Esophagus squamous epithelium (tissue), 5 donors: ENCODE measurements around the gene RPRML. TPM values are rescaled to one million over a fixed set of nuclear protein-coding genes. Genes with fewer than 3 reads are reported as not detected.
"Not testable (repeated sequence)": the region's sequence is repeated elsewhere in the genome, so short reads cannot be mapped to it uniquely, and the experiment has no call there.

Experiments used
- DNase-seq: peaks from one replicate; lab custom pipeline; 2025; lab: John Stamatoyannopoulos, UW
- H3K27ac ChIP-seq, 4 donors: fragments of 200-600 bp; sonication (generic); one replicate each; pipeline ENCODE4 v1.5.1; 2016 to 2019; ENCODE audit warnings: mild to moderate bottlenecking in 1 of 4
- H3K27me3 ChIP-seq, 4 donors: fragments of 200-600 bp; sonication (generic); 1 replicate in 3 of 4; 2 replicates in 1 of 4; pipeline versions ENCODE4 v1.5.1 to v1.6.0; 2017 to 2021; ENCODE audit warnings: antibody characterized with exemption in 1 of 4
- H3K36me3 ChIP-seq, 3 donors: fragments of 200-600 bp; sonication (generic); one replicate each; pipeline ENCODE4 v1.5.1; 2016 to 2019
- H3K4me1 ChIP-seq, 3 donors: fragments of 200-600 bp; sonication (generic); one replicate each; pipeline ENCODE4 v1.5.1; 2017 to 2019
- H3K4me3 ChIP-seq, 4 donors: fragments of 200-600 bp; sonication (generic); 1 replicate in 3 of 4; 2 replicates in 1 of 4; pipeline ENCODE4 v1.5.1; 2016 to 2019; ENCODE audit warnings: mild to moderate bottlenecking in 2 of 4, moderate library complexity in 1 of 4
- H3K9me3 ChIP-seq, 3 donors: fragments of 200-600 bp; sonication (generic); one replicate each; pipeline ENCODE4 v1.5.1; 2016 to 2019
- POLR2A ChIP-seq, 4 donors: fragments of 450-650 bp; IDR thresholded peaks; one replicate each; pipeline ENCODE4 v1.6.1; 2017; ENCODE audit warnings: antibody characterized with exemption in 4 of 4, mild to moderate bottlenecking in 4 of 4, moderate library complexity in 3 of 4
- WGBS, 2 donors: methylation state at CpG; one replicate each; pipeline ENCODE4 v1.1.5; 2018; 5-methylcytosine and 5-hydroxymethylcytosine counted together
- intact Hi-C: fragments of 100-400 bp; cut with DNase I; formaldehyde crosslinking; loops from one replicate; pipeline ENCODE4 v1.15.0; 2022
- total RNA-seq, 4 donors: library from RNA; depleted of rRNA; stranded (reverse); fragments of >200 nt; gene quantifications; one replicate each; pipeline ENCODE4 v1.1.0, GENCODE V29; 2016
- TF ChIP-seq, protein P1 (sequence below), 6 experiments: fragments of 450-650 bp in 4 of 6; fragments of 200-600 bp in 2 of 6; sonication (generic) in 2 of 6; IDR thresholded peaks; one replicate each; pipeline ENCODE4 v1.5.1; 2016 to 2019; ENCODE audit warnings: antibody characterized with exemption in 6 of 6, mild to moderate bottlenecking in 4 of 6, moderate library complexity in 4 of 6
- donor health status: DM: yes; HTN: yes; CAD: no.

Gene RPRML
- total RNA-seq: 1 to 10 TPM in 1 of 4 donors, under 1 TPM in 1, not detected in 2; 0.57 to 1.3 TPM

DNA sequence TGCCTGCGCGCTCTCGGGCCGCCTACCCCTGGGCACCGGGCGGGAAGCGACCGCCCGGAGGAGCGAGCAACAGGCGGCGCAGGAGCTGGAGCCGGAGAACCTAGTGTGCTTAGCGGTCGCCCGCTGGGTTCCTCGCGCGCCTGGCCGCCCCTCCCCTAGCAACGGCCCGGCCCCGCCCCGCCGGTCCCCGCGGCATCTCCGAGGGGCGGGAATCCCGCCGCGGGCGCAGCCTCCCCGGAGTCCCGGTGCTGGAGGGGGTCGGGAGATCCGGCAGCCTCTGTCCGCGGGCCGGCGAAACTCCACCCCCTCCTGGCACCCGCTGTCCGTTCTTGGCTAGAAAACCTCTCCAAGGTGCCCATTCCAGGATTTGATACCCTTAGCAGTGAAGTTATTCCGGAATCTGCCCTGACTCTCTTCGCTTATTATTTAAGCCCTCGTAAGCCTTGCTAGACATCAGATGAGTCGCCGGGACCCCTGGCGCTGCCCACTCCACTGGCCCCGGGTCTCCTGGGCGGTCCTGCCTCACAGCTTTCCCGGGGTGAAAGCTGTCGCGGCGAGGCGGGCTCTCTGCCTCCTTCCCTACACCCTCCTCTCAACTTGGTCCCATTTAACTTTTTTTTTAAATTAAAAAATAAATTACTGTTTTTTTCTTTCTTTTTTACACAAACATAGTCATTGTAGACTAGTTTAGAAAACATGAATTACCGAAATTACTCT lies at the start of gene RPRML:
TSS of gene RPRML (minus strand) at position 107 of the 717 bp plus-strand sequence. CDS start 246 bp downstream, outside the sequence.
- TF ChIP-seq, protein P1, sequence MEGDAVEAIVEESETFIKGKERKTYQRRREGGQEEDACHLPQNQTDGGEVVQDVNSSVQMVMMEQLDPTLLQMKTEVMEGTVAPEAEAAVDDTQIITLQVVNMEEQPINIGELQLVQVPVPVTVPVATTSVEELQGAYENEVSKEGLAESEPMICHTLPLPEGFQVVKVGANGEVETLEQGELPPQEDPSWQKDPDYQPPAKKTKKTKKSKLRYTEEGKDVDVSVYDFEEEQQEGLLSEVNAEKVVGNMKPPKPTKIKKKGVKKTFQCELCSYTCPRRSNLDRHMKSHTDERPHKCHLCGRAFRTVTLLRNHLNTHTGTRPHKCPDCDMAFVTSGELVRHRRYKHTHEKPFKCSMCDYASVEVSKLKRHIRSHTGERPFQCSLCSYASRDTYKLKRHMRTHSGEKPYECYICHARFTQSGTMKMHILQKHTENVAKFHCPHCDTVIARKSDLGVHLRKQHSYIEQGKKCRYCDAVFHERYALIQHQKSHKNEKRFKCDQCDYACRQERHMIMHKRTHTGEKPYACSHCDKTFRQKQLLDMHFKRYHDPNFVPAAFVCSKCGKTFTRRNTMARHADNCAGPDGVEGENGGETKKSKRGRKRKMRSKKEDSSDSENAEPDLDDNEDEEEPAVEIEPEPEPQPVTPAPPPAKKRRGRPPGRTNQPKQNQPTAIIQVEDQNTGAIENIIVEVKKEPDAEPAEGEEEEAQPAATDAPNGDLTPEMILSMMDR (IDR thresholded peaks at IDR 0.05): no peak
- no peak for TF ChIP-seq POLR2A (IDR thresholded peaks at IDR 0.05)
- H3K36me3 ChIP-seq: no peaks in the 10 kb centered on the region
- H3K9me3 ChIP-seq: no peaks in the 10 kb centered on the region
- peak within 1 kb of the TSS; percentile 38 to 78 (median 48) for H3K4me3 ChIP-seq
- no peak within 1 kb of the TSS for H3K27ac ChIP-seq
- peaks cover 9 to 68% (median 15%) of the 10 kb centered on the region in 4 donors for H3K27me3 ChIP-seq
- intact Hi-C loops: no loop called here
- 2 to 10% methylated on average over 16 to 23 of the region's 57 CpGs for WGBS, 2 donors
- DNase-seq: no peak
- H3K4me1 ChIP-seq: peaks cover 16 to 26% (median 16%) of the 10 kb centered on the region in 3 donors

- H3K36me3 ChIP-seq, intact Hi-C loops, DNase-seq, H3K27ac ChIP-seq, H3K4me3 ChIP-seq, H3K4me1 ChIP-seq, H3K27me3 ChIP-seq, H3K9me3 ChIP-seq: not testable (repeated sequence)
- 100% methylated on average over 1 of the region's 15 CpGs; no CpG with 5 or more reads in 1 of the 2 donors for WGBS, 2 donors
Measured at GRCh38 chr17:47016966-47017365, 37.9 kb upstream of the RPRML start.

- no peaks in the 10 kb centered on the region for H3K36me3 ChIP-seq
- WGBS, 2 donors: 79 to 81% methylated on average over 2 of the region's 2 CpGs
- H3K9me3 ChIP-seq: no peaks in the 10 kb centered on the region
- H3K27me3 ChIP-seq: no peaks in the 10 kb centered on the region
- no peak for DNase-seq
- H3K4me1 ChIP-seq: no peaks in the 10 kb centered on the region
- H3K4me3 ChIP-seq: no peak overlapping the region
- TF ChIP-seq POLR2A (IDR thresholded peaks at IDR 0.05): no peak
- TF ChIP-seq, protein P1 (IDR thresholded peaks at IDR 0.05): no peak
- no peak overlapping the region for H3K27ac ChIP-seq
- intact Hi-C loops: no loop called here
Measured at GRCh38 chr17:47013341-47013740, 34.3 kb upstream of the RPRML start.

GRCh38 chr17:47012457-47012856 lies 33.4 kb upstream of the RPRML start:
- intact Hi-C loops: no loop called here
- H3K36me3 ChIP-seq: no peaks in the 10 kb centered on the region
- H3K27ac ChIP-seq: no peak overlapping the region
- TF ChIP-seq, protein P1 (IDR thresholded peaks at IDR 0.05): no peak
- no peak for TF ChIP-seq POLR2A (IDR thresholded peaks at IDR 0.05)
- no peaks in the 10 kb centered on the region for H3K4me1 ChIP-seq
- no peak overlapping the region for H3K4me3 ChIP-seq
- H3K27me3 ChIP-seq: no peaks in the 10 kb centered on the region
- no peaks in the 10 kb centered on the region for H3K9me3 ChIP-seq
- DNase-seq: no peak

- no peak for DNase-seq
- 89 to 95% methylated on average over 6 to 9 of the region's 14 CpGs for WGBS, 2 donors
- no peak for TF ChIP-seq POLR2A (IDR thresholded peaks at IDR 0.05)
- TF ChIP-seq, protein P1 (IDR thresholded peaks at IDR 0.05): no peak
- Histone ChIP-seq H3K9me3 (no peaks in the 10 kb centered on the region), H3K36me3 (no peaks in the 10 kb centered on the region), H3K27me3 (no peaks in the 10 kb centered on the region), H3K27ac (no peak overlapping the region), H3K4me3 (no peak overlapping the region), H3K4me1 (no peaks in the 10 kb centered on the region)
- intact Hi-C loops: loop anchor here (10.0 kb wide), 1 partner anchor 65 kb away; no protein-coding TSS in a partner anchor
Measured at GRCh38 chr17:47009759-47010594, 30.9 kb upstream of the RPRML start.
